Stomach (tissue), 9 donors: ENCODE measurements around the gene SARS1. TPM values are rescaled to one million over a fixed set of nuclear protein-coding genes. Genes with fewer than 3 reads are reported as not detected.

Experiments used
- DNase-seq, 2 donors: peaks; one replicate each; pipeline versions ENCODE4 v3.0.0 to v3.0.0-alpha.2; 2013 to 2019
- H3K27ac ChIP-seq, 5 donors: fragments of 200-600 bp in 4 of 5; sonication (generic) in 4 of 5; one replicate each; pipeline ENCODE4 v1.5.1; 2013 to 2019; ENCODE audit warnings: mild to moderate bottlenecking in 1 of 5, moderate library complexity in 1 of 5
- H3K27me3 ChIP-seq, 3 donors: fragments of 200-600 bp; sonication (generic); one replicate each; pipeline ENCODE4 v1.5.1; 2017 to 2019; ENCODE audit warnings: mixed run types in 1 of 3
- H3K36me3 ChIP-seq, 4 donors: fragments of 200-600 bp; sonication (generic); 1 replicate in 3 of 4; 2 replicates in 1 of 4; pipeline ENCODE4 v1.5.1; 2016 to 2019
- H3K4me1 ChIP-seq, 4 donors: fragments of 200-600 bp; sonication (generic); one replicate each; pipeline ENCODE4 v1.5.1; 2016 to 2019
- H3K4me3 ChIP-seq, 4 donors: fragments of 200-600 bp; sonication (generic) in 3 of 4; one replicate each; pipeline ENCODE4 v1.5.1; 2016 to 2019; ENCODE audit warnings: mild to moderate bottlenecking in 1 of 4
- H3K9me3 ChIP-seq, 4 donors: fragments of 200-600 bp; sonication (generic); one replicate each; pipeline ENCODE4 v1.5.1; 2016 to 2019
- EP300 ChIP-seq: sonication (generic); formaldehyde crosslinking; IDR thresholded peaks from one replicate; pipeline ENCODE4 v1.6.1; 2017; ENCODE audit warnings: antibody characterized with exemption
- POLR2A ChIP-seq, 4 donors: fragments of 450-650 bp; IDR thresholded peaks; one replicate each; pipeline ENCODE4 v1.6.1; 2016; ENCODE audit warnings: antibody characterized with exemption in 4 of 4, control low read depth in 2 of 4, mild to moderate bottlenecking in 1 of 4, moderate library complexity in 1 of 4
- POLR2AphosphoS5 ChIP-seq, 3 donors: sonication (generic); formaldehyde crosslinking; IDR thresholded peaks; one replicate each; pipeline ENCODE4 v1.6.1; 2016; ENCODE audit warnings: antibody characterized with exemption in 3 of 3
- WGBS, 5 donors: extraction: QIAGEN DNeasy Blood & Tissue Kit in 3 of 5; methylation state at CpG; one replicate each; pipeline versions ENCODE4 v1.1.5 to v1.1.7; 2013 to 2018; 5-methylcytosine and 5-hydroxymethylcytosine counted together
- intact Hi-C: fragments of 100-400 bp; cut with DNase I; formaldehyde crosslinking; loops from one replicate; pipeline ENCODE4 v1.15.1; 2023; ENCODE audit warnings: low total_unique reads
- polyA plus RNA-seq, 3 donors: library from polyadenylated mRNA; stranded (reverse); fragments of 200-250 nt; gene quantifications; one replicate each; pipeline ENCODE4 v1.2.3, GENCODE V29; 2013
- total RNA-seq, 5 donors: library from RNA; depleted of rRNA; stranded (reverse); fragments of >200 nt; gene quantifications; one replicate each; pipeline versions ENCODE4 v1.1.0 to v1.2.3, GENCODE V29; 2014 to 2016
- TF ChIP-seq, protein P1 (sequence below), 7 experiments: fragments of 450-650 bp in 4 of 7; fragments of 200-600 bp in 3 of 7; sonication (generic) in 3 of 7; IDR thresholded peaks; one replicate each; pipeline ENCODE4 v1.5.1; 2016 to 2019; ENCODE audit warnings: antibody characterized with exemption in 7 of 7, control low read depth in 2 of 7, mild to moderate bottlenecking in 1 of 7
- donor health status: healthy with polysubstance abuse.
- donor health status: Bipolar disorder and iron deficiency.
- donor health status: healthy.

SARS1 gene
- total and polyA plus RNA-seq, 8 donors = 80.8 to 232 (median 110) TPM

- peaks cover 0 to 71% (median 27%) of the 10 kb centered on the region in 4 donors for H3K36me3 ChIP-seq
- H3K4me3 ChIP-seq = no peak overlapping the region
- H3K27ac ChIP-seq = no peak overlapping the region
- no peaks in the 10 kb centered on the region for H3K27me3 ChIP-seq
- 90 to 95% (median 91%) methylated on average over 11 to 17 of the region's 17 CpGs for WGBS, 5 donors
- no peak for DNase-seq
- peaks cover 10 to 30% (median 12%) of the 10 kb centered on the region in 4 donors for H3K4me1 ChIP-seq
- intact Hi-C loops = no loop called here
- H3K9me3 ChIP-seq = no peaks in the 10 kb centered on the region
- TF ChIP-seq POLR2AphosphoS5 (IDR thresholded peaks at IDR 0.05) (no peak), EP300 (no peak), POLR2A (IDR thresholded peaks at IDR 0.05) (no peak)
- TF ChIP-seq, protein P1, sequence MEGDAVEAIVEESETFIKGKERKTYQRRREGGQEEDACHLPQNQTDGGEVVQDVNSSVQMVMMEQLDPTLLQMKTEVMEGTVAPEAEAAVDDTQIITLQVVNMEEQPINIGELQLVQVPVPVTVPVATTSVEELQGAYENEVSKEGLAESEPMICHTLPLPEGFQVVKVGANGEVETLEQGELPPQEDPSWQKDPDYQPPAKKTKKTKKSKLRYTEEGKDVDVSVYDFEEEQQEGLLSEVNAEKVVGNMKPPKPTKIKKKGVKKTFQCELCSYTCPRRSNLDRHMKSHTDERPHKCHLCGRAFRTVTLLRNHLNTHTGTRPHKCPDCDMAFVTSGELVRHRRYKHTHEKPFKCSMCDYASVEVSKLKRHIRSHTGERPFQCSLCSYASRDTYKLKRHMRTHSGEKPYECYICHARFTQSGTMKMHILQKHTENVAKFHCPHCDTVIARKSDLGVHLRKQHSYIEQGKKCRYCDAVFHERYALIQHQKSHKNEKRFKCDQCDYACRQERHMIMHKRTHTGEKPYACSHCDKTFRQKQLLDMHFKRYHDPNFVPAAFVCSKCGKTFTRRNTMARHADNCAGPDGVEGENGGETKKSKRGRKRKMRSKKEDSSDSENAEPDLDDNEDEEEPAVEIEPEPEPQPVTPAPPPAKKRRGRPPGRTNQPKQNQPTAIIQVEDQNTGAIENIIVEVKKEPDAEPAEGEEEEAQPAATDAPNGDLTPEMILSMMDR (IDR thresholded peaks at IDR 0.05) = no peak
Measured at GRCh38 chr1:109269981-109270622, 56.4 kb downstream of the SARS1 start.

GRCh38 chr1:109270623-109271317 is 57.1 kb downstream of the SARS1 start:
- WGBS, 5 donors = 89 to 96% (median 93%) methylated on average over 17 to 20 of the region's 20 CpGs
- Histone ChIP-seq H3K9me3 (no peaks in the 10 kb centered on the region), H3K4me3 (no peak overlapping the region), H3K27ac (no peak overlapping the region), H3K36me3 (peaks cover 0 to 65% (median 25%) of the 10 kb centered on the region in 4 donors), H3K4me1 (peaks cover 15 to 36% (median 16%) of the 10 kb centered on the region in 4 donors), H3K27me3 (no peaks in the 10 kb centered on the region)
- TF ChIP-seq POLR2AphosphoS5 (IDR thresholded peaks at IDR 0.05) = no peak
- TF ChIP-seq, protein P1 (IDR thresholded peaks at IDR 0.05) = no peak
- intact Hi-C loops = no loop called here
- DNase-seq = no peak

- WGBS, 5 donors = 79 to 94% (median 82%) methylated on average over 6 of the region's 6 CpGs
- Histone ChIP-seq H3K4me1 (peaks cover 15 to 43% (median 16%) of the 10 kb centered on the region in 4 donors), H3K27ac (no peak overlapping the region), H3K36me3 (peaks cover 0 to 60% (median 23%) of the 10 kb centered on the region in 4 donors), H3K4me3 (no peak overlapping the region), H3K9me3 (no peaks in the 10 kb centered on the region), H3K27me3 (no peaks in the 10 kb centered on the region)
- no peak for DNase-seq
- TF ChIP-seq EP300 = no peak
- TF ChIP-seq, protein P1 (IDR thresholded peaks at IDR 0.05) = no peak
- TF ChIP-seq POLR2A (IDR thresholded peaks at IDR 0.05) = no peak
- no peak for TF ChIP-seq POLR2AphosphoS5 (IDR thresholded peaks at IDR 0.05)
- intact Hi-C loops = no loop called here
Measured at GRCh38 chr1:109271458-109271857, 57.7 kb downstream of the SARS1 start.

DNA sequence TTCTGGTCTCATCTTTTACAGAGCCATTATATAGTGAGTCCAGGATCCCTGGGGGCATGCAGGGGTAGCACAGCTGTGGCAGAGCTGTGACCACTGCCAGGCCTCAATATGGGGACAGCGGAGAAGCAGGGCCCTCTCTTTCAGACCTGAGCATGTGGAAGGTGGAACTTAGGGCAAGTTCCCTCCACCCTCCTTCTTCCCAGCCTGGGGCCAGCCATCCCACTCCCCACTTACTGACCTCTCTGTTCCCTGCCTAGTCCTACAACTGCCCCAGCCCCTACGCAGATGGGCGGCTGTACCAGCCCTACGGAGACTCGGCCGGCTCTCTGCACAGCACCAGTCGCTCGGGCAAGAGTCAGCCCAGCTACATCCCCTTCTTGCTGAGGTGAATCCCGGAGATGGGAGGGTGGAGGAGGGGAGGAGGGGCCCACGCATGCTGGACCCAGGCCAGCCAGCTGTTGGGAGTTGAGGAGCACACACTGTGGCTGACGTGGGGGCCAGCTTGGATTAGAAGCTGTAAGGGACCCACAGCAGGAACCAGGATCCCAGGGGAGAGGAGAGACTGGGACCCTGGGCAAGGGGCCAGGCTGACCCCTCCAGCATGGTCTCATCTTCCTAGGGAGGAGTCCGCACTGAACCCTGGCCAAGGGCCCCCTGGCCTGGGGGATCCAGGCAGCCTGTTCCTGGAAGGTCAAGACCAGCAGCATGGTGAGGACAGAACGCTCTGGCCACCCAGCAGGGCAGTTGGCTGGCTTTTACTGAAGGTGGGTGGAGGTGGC is 58.5 kb downstream of the SARS1 start:
- no peak for DNase-seq
- intact Hi-C loops = no loop called here
- Histone ChIP-seq H3K9me3 (no peaks in the 10 kb centered on the region), H3K4me3 (no peak overlapping the region), H3K36me3 (peaks cover 0 to 55% (median 23%) of the 10 kb centered on the region in 4 donors), H3K27me3 (no peaks in the 10 kb centered on the region), H3K4me1 (peaks cover 17 to 51% (median 20%) of the 10 kb centered on the region in 4 donors), H3K27ac (no peak overlapping the region)
- WGBS, 5 donors = 89 to 91% (median 89%) methylated on average over 7 to 13 of the region's 13 CpGs
- TF ChIP-seq POLR2AphosphoS5 (IDR thresholded peaks at IDR 0.05) (no peak), POLR2A (IDR thresholded peaks at IDR 0.05) (no peak), EP300 (no peak)
- TF ChIP-seq, protein P1 (IDR thresholded peaks at IDR 0.05) = no peak
